ENCODE results near the gene TTLL11.
A peak's percentile ranks its signal among the peaks of the same experiment; 100 is the strongest.

- peak; percentile 74 for TF ChIP-seq CTCF (conservative IDR thresholded peaks at IDR 0.05; ENCODE audit: low read length)
- TF ChIP-seq EZH2phosphoT487 (IDR thresholded peaks at IDR 0.05; ENCODE audit: borderline replicate concordance, low read depth, low read length): no peak
Measured at GRCh38 chr9:121838746-121839669, 254.1 kb downstream of the TTLL11 start.
